Amygdala (tissue), 56 donors: ENCODE results near the gene KCNC3.
A peak's percentile ranks its signal among the peaks of the same experiment; 100 is the strongest.

Experiments
- DNase-seq, 56 donors: peaks; one replicate each; lab custom pipeline; 2025; lab: John Stamatoyannopoulos, UW

KCNC3 gene

GRCh38 chr19:50329146-50329925 lies at the start of gene KCNC3:
TSS of gene KCNC3 (minus strand) at chr19:50329377. CDS start at chr19:50329082, 295 bp downstream.
- peak; percentile 48 to 100 (median 99) for DNase-seq

GRCh38 chr19:50378863-50379236 lies 49.7 kb upstream of the KCNC3 start:
- no peak for DNase-seq

GRCh38 chr19:50378169-50378862 lies 49.1 kb upstream of the KCNC3 start:
- no peak for DNase-seq

- no peak for DNase-seq
Measured at GRCh38 chr19:50377517-50377916, 48.3 kb upstream of the KCNC3 start.

- peak in 1 of 56 donors; percentile 38 for DNase-seq
Measured at GRCh38 chr19:50377051-50377461, 47.9 kb upstream of the KCNC3 start.

GRCh38 chr19:50376166-50377050 lies 47.2 kb upstream of the KCNC3 start, which contains the start of gene NR1H2:
TSS of gene NR1H2 (plus strand) at chr19:50376457. CDS start at chr19:50377606, 1,149 bp downstream.
- peak; percentile 47 to 98 (median 93) for DNase-seq

- no peak for DNase-seq
Measured at GRCh38 chr19:50371914-50372475, 42.8 kb upstream of the KCNC3 start.

GRCh38 chr19:50368649-50369570 lies 39.7 kb upstream of the KCNC3 start:
- DNase-seq = peak in 55 of 56 donors; percentile 21 to 94 (median 77)

GRCh38 chr19:50365434-50366306 lies 36.5 kb upstream of the KCNC3 start, which contains the start of gene NAPSA:
TSS of gene NAPSA (minus strand) at chr19:50365639. CDS start at chr19:50365621, 18 bp downstream.
- DNase-seq = no peak

GRCh38 chr19:50362656-50363424 lies 33.7 kb upstream of the KCNC3 start:
- no peak for DNase-seq

GRCh38 chr19:50362030-50362412 lies 32.8 kb upstream of the KCNC3 start:
- DNase-seq = no peak

- DNase-seq = peak in 1 of 56 donors; percentile 16
Measured at GRCh38 chr19:50361290-50362029, 32.3 kb upstream of the KCNC3 start.

GRCh38 chr19:50359328-50359818 lies 30.2 kb upstream of the KCNC3 start:
- no peak for DNase-seq

- DNase-seq = peak in 44 of 56 donors; percentile 5 to 71 (median 44)
Measured at GRCh38 chr19:50358483-50359327, 29.5 kb upstream of the KCNC3 start.
